MM.1S (cell line): ENCODE results near the gene ZFYVE28.

Experiments used
- DNase-seq: peaks from one replicate; pipeline ENCODE4 v3.0.0-alpha.2; 2015
- H2AFZ ChIP-seq: fragments of 300-600 bp; sonication (generic); 2 replicates; pipeline ENCODE4 v1.6.0; 2016; ENCODE audit warnings: antibody characterized with exemption, low read length
- H3F3A ChIP-seq: fragments of 300-600 bp; sonication (generic); 2 replicates; pipeline ENCODE4 v1.6.1; 2016; ENCODE audit warnings: mild to moderate bottlenecking, antibody characterized with exemption, low read length, moderate library complexity, mixed read lengths; ENCODE audit not compliant: insufficient read depth
- H3K27ac ChIP-seq: fragments of 300-600 bp; sonication (generic); 2 replicates; pipeline ENCODE4 v1.5.1; 2016; ENCODE audit warnings: mild to moderate bottlenecking, low read length
- H3K27me3 ChIP-seq: fragments of 300-600 bp; sonication (generic); replicated peaks from 2 replicates; pipeline ENCODE4 v1.6.0; 2016; ENCODE audit warnings: low read length; ENCODE audit not compliant: insufficient read depth
- H3K36me3 ChIP-seq: fragments of 300-600 bp; sonication (generic); replicated peaks from 2 replicates; pipeline ENCODE4 v1.6.1; 2016; ENCODE audit warnings: mild to moderate bottlenecking, low read length, mixed read lengths; ENCODE audit not compliant: insufficient read depth
- H3K4me1 ChIP-seq: fragments of 300-600 bp; sonication (generic); 2 replicates; pipeline ENCODE4 v1.6.1; 2016; ENCODE audit warnings: low read length, mixed read lengths
- H3K4me2 ChIP-seq: fragments of 300-600 bp; sonication (generic); 2 replicates; pipeline ENCODE4 v1.6.0; 2016; ENCODE audit warnings: low read depth, low read length
- H3K4me3 ChIP-seq: fragments of 300-600 bp; sonication (generic); 2 replicates; pipeline ENCODE4 v1.5.1; 2016; ENCODE audit warnings: low read length, mixed read lengths
- H3K79me2 ChIP-seq: fragments of 300-600 bp; sonication (generic); 2 replicates; pipeline ENCODE4 v1.6.1; 2016; ENCODE audit warnings: mixed run types, low read length, mixed read lengths
- H3K9ac ChIP-seq: fragments of 300-600 bp; sonication (generic); 2 replicates; pipeline ENCODE4 v1.6.1; 2016; ENCODE audit warnings: low read length, mixed read lengths
- H3K9me2 ChIP-seq: fragments of 300-600 bp; sonication (generic); replicated peaks from 2 replicates; pipeline ENCODE4 v1.6.1; 2016; ENCODE audit warnings: mild to moderate bottlenecking, low read length, mixed read lengths; ENCODE audit not compliant: insufficient read depth
- H3K9me3 ChIP-seq: fragments of 300-600 bp; sonication (generic); replicated peaks from 2 replicates; pipeline ENCODE4 v1.6.1; 2016; ENCODE audit warnings: mild to moderate bottlenecking, low read length, mixed read lengths; ENCODE audit not compliant: insufficient read depth
- H4K20me1 ChIP-seq: fragments of 300-600 bp; sonication (generic); 2 replicates; pipeline ENCODE4 v1.6.1; 2016; ENCODE audit warnings: mild to moderate bottlenecking, low read length, moderate library complexity, mixed read lengths; ENCODE audit not compliant: insufficient read depth
- EZH2 ChIP-seq: fragments of 300-600 bp; sonication (generic); optimal IDR thresholded peaks from 2 replicates; pipeline ENCODE3; 2017; ENCODE audit warnings: low read depth, mild to moderate bottlenecking, antibody characterized with exemption, low read length, mixed read lengths
- EZH2phosphoT487 ChIP-seq: fragments of 300-600 bp; sonication (generic); IDR thresholded peaks from 2 replicates; pipeline ENCODE4 v1.6.1; 2018; ENCODE audit warnings: antibody characterized with exemption, low read length
- TF ChIP-seq, protein P1 (sequence below): fragments of 300-600 bp; sonication (generic); IDR thresholded peaks from 2 replicates; pipeline ENCODE4 v1.5.1; 2016; ENCODE audit warnings: antibody characterized with exemption, low read length, mixed read lengths

The ZFYVE28 gene

DNA sequence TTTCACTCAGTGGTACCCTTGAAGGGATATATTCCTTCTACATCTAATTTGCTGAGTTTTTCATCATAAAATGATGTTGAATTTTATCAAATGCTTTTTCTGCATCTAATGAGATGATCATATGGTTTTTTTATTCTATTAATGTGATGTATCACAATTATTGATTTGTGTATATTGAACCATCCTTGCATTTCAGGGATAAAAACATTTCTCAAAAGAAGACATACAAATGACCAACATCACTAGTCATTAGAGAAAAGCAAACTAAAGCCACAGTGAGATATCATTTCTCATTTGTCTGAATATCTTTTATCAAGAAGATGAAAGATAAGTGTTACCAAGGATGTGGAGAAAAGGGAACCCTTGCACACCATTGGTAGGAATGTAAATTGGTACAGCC lies 90.9 kb downstream of the ZFYVE28 start:
- H3K4me2 ChIP-seq, result no peak overlapping the region
- no peaks in the 10 kb centered on the region for H3K9me2 ChIP-seq
- DNase-seq, result no peak
- H3K27me3 ChIP-seq, result no peaks in the 10 kb centered on the region
- H3K36me3 ChIP-seq, result no peaks in the 10 kb centered on the region
- H3K4me3 ChIP-seq, result no peak overlapping the region
- H3K27ac ChIP-seq, result no peak overlapping the region
- no peak overlapping the region for H3K9ac ChIP-seq
- no peak overlapping the region for H2AFZ ChIP-seq
- H3K4me1 ChIP-seq, result no peaks in the 10 kb centered on the region
- no peaks in the 10 kb centered on the region for H3F3A ChIP-seq
- TF ChIP-seq EZH2phosphoT487, result no peak
- TF ChIP-seq EZH2, result no peak
- TF ChIP-seq, protein P1, sequence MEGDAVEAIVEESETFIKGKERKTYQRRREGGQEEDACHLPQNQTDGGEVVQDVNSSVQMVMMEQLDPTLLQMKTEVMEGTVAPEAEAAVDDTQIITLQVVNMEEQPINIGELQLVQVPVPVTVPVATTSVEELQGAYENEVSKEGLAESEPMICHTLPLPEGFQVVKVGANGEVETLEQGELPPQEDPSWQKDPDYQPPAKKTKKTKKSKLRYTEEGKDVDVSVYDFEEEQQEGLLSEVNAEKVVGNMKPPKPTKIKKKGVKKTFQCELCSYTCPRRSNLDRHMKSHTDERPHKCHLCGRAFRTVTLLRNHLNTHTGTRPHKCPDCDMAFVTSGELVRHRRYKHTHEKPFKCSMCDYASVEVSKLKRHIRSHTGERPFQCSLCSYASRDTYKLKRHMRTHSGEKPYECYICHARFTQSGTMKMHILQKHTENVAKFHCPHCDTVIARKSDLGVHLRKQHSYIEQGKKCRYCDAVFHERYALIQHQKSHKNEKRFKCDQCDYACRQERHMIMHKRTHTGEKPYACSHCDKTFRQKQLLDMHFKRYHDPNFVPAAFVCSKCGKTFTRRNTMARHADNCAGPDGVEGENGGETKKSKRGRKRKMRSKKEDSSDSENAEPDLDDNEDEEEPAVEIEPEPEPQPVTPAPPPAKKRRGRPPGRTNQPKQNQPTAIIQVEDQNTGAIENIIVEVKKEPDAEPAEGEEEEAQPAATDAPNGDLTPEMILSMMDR, result no peak
- no peaks in the 10 kb centered on the region for H3K9me3 ChIP-seq
- H3K79me2 ChIP-seq, result no peaks in the 10 kb centered on the region
- H4K20me1 ChIP-seq, result no peaks in the 10 kb centered on the region

DNA sequence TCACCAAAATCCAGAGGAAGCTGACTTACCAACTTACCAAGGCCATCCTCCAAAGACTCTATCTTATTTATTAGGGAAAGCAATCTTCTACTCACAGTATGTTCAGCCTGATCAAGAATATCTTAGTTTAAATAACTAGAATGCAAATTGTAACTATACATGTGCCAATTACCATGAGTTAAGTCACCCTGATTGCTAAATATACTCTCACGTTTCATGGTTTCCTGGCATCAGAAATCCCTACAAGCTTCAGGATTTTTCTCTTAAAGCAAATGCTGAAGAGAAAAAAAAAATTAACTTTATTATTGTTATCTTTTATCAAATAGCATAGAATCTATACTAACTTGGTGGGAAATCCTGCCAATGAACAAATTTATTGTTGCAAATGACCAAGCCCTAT lies 93.6 kb downstream of the ZFYVE28 start:
- Histone ChIP-seq H3K27me3 (no peaks in the 10 kb centered on the region), H3K79me2 (no peaks in the 10 kb centered on the region), H3K4me2 (no peak overlapping the region), H3K9me2 (no peaks in the 10 kb centered on the region), H3K9me3 (no peaks in the 10 kb centered on the region), H3K27ac (no peak overlapping the region), H4K20me1 (no peaks in the 10 kb centered on the region), H3F3A (no peaks in the 10 kb centered on the region), H3K4me3 (no peak overlapping the region), H3K9ac (no peak overlapping the region), H3K4me1 (no peaks in the 10 kb centered on the region), H3K36me3 (no peaks in the 10 kb centered on the region), H2AFZ (no peak overlapping the region)
- no peak for DNase-seq
- TF ChIP-seq EZH2phosphoT487, result no peak
- no peak for TF ChIP-seq EZH2
- TF ChIP-seq, protein P1, result no peak

DNA sequence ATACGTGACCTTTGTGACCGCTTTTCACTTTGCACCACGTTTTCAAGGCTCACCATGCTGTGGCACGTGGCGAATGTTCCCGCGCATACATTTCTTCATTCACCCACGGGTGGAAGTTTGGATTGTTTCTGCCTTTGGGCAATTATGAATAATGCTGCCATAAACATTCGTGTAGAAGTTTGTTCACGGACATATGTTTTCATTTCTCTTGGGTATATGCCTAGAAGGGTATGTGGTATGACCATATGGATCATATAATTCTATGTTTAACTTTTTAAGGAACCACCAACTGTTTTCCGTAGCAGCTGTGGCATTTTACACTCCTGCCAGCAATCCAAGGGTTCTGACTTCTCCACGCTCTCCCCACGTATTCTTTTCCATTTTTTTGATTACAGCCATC lies 95.6 kb downstream of the ZFYVE28 start:
- H4K20me1 ChIP-seq, result no peaks in the 10 kb centered on the region
- H3K4me1 ChIP-seq, result no peaks in the 10 kb centered on the region
- H3K27me3 ChIP-seq, result no peaks in the 10 kb centered on the region
- no peak overlapping the region for H3K4me2 ChIP-seq
- H3K4me3 ChIP-seq, result no peak overlapping the region
- H3K9me3 ChIP-seq, result no peaks in the 10 kb centered on the region
- no peak for DNase-seq
- no peaks in the 10 kb centered on the region for H3K36me3 ChIP-seq
- H3K27ac ChIP-seq, result no peak overlapping the region
- no peak overlapping the region for H3K9ac ChIP-seq
- no peaks in the 10 kb centered on the region for H3F3A ChIP-seq
- no peaks in the 10 kb centered on the region for H3K79me2 ChIP-seq
- H2AFZ ChIP-seq, result no peak overlapping the region
- H3K9me2 ChIP-seq, result no peaks in the 10 kb centered on the region
- TF ChIP-seq EZH2 (no peak), EZH2phosphoT487 (no peak)
- TF ChIP-seq, protein P1, result no peak
